Adrenal gland (tissue), 12 donors: Measurements from ENCODE around the gene SARM1. TPM values are rescaled to one million over a fixed set of nuclear protein-coding genes. Genes with fewer than 3 reads are reported as not detected.
A peak's percentile ranks its signal among the peaks of the same experiment; 100 is the strongest.

ENCODE experiments used
- DNase-seq, 7 donors: peaks; one replicate each; pipeline ENCODE4 v3.0.0-alpha.2; 2019 to 2020
- H3K27ac ChIP-seq, 5 donors: fragments of 200-600 bp; sonication (generic) in 4 of 5; 1 replicate in 3 of 5; 2 replicates in 2 of 5; pipeline versions ENCODE4 v1.5.1 to v1.8.0; 2016 to 2020; ENCODE audit warnings: mild to moderate bottlenecking in 1 of 5
- H3K27me3 ChIP-seq: fragments of 200-600 bp; 2 replicates; pipeline ENCODE4 v1.8.0; 2021
- H3K36me3 ChIP-seq, 2 donors: fragments of 200-600 bp; replicated peaks in 1 of 2; 1 replicate in 1 of 2; 2 replicates in 1 of 2; pipeline versions ENCODE4 v1.5.1 to v1.8.0; 2018 to 2022
- H3K4me1 ChIP-seq, 2 donors: fragments of 200-600 bp; replicated peaks in 1 of 2; 1 replicate in 1 of 2; 2 replicates in 1 of 2; pipeline versions ENCODE4 v1.5.1 to v1.8.0; 2018 to 2021
- H3K4me3 ChIP-seq, 4 donors: fragments of 200-600 bp; sonication (generic) in 3 of 4; one replicate each; pipeline ENCODE4 v1.5.1; 2016 to 2018
- H3K9me3 ChIP-seq, 3 donors: fragments of 200-600 bp; sonication (generic) in 1 of 3; replicated peaks in 1 of 3; 1 replicate in 2 of 3; 2 replicates in 1 of 3; pipeline versions ENCODE4 v1.5.1 to v1.8.0; 2016 to 2021
- POLR2A ChIP-seq, 2 donors: fragments of 450-650 bp; IDR thresholded peaks; one replicate each; pipeline ENCODE4 v1.6.1; 2017; ENCODE audit warnings: antibody characterized with exemption in 2 of 2, mild to moderate bottlenecking in 2 of 2, moderate library complexity in 1 of 2
- WGBS, 4 donors: extraction: QIAGEN DNeasy Blood & Tissue Kit in 2 of 4; methylation state at CpG; one replicate each; pipeline versions ENCODE4 v1.1.5 to v1.1.7; 2013 to 2017; 5-methylcytosine and 5-hydroxymethylcytosine counted together
- intact Hi-C, 2 donors: fragments of 100-400 bp; cut with DNase I; formaldehyde crosslinking; loops; one replicate each; pipeline versions ENCODE4 v1.14.1 to v1.15.0; 2022 to 2023
- polyA plus RNA-seq, 3 donors: library from polyadenylated mRNA; stranded (reverse); fragments of 200-250 nt in 2 of 3; fragments of 350-450 nt in 1 of 3; fragmentation: Illumina TruSeq in 1 of 3; extraction: RNeasy Lipid Tissue Mini Kit (QIAGEN cat#74804) in 1 of 3; gene quantifications; one replicate each; pipeline ENCODE4 v1.2.3, GENCODE V29; 2013 to 2014
- total RNA-seq, 9 donors: library from RNA; depleted of rRNA in 4 of 9; stranded (reverse); fragments of >200 nt in 4 of 9; fragments of 120-200 nt in 1 of 9; fragmentation: NEBNext Ultra II Directional in 1 of 9; extraction: Animal tissue kit (Norgen Biotek cat#: 25700) in 1 of 9; gene quantifications; one replicate each; pipeline versions ENCODE4 v1.1.0 to v1.2.4, GENCODE V29; 2013 to 2023
- TF ChIP-seq, protein P1 (sequence below), 6 experiments: fragments of 450-650 bp in 4 of 6; fragments of 200-600 bp in 2 of 6; sonication (generic) in 1 of 6; IDR thresholded peaks; 1 replicate in 5 of 6; 2 replicates in 1 of 6; pipeline versions ENCODE4 v1.5.1 to v1.8.0; 2016 to 2021; ENCODE audit warnings: antibody characterized with exemption in 6 of 6, mild to moderate bottlenecking in 2 of 6, moderate library complexity in 1 of 6
- donor health status: healthy with polysubstance abuse.
- donor health status: Bipolar disorder and iron deficiency.
- donor health status: DM: yes; HTN: yes; CAD: no.
- donor health status: DM: no; HTN: no; CAD: no.
- donor health status: DM: no; HTN: no; CAD: no.
- donor health status: DM: yes; HTN: yes; CAD: no.

SARM1 gene
- total and polyA plus RNA-seq, 12 donors = 5.8 to 40.0 (median 23.9) TPM

DNA sequence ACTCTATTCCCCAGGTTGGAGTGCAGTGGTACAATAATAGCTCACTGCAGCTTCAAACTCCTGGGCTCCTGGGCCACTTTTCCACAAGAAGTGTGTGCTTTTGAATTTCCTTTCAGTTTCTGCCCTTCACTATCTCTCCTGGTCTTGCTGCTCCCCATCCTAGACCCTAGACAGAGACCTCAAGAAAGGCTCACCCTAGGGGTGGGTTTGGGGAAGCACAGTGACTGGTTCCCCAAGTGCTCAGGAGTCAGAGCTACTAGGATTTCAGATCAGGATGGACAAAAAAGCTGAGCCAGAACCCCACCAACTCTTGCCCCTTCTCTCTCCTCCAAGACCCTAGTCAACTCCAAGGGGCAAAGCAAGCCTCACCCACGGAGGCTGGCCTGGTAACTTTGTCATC lies 4.9 kb upstream of the SARM1 start:
- TF ChIP-seq POLR2A (IDR thresholded peaks at IDR 0.05) = no peak
- TF ChIP-seq, protein P1, sequence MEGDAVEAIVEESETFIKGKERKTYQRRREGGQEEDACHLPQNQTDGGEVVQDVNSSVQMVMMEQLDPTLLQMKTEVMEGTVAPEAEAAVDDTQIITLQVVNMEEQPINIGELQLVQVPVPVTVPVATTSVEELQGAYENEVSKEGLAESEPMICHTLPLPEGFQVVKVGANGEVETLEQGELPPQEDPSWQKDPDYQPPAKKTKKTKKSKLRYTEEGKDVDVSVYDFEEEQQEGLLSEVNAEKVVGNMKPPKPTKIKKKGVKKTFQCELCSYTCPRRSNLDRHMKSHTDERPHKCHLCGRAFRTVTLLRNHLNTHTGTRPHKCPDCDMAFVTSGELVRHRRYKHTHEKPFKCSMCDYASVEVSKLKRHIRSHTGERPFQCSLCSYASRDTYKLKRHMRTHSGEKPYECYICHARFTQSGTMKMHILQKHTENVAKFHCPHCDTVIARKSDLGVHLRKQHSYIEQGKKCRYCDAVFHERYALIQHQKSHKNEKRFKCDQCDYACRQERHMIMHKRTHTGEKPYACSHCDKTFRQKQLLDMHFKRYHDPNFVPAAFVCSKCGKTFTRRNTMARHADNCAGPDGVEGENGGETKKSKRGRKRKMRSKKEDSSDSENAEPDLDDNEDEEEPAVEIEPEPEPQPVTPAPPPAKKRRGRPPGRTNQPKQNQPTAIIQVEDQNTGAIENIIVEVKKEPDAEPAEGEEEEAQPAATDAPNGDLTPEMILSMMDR (IDR thresholded peaks at IDR 0.05) = no peak
- WGBS, 4 donors = 85 to 94% (median 89%) methylated on average over 1 of the region's 1 CpG; no CpG with 5 or more reads in 1 of the 4 donors

DNA sequence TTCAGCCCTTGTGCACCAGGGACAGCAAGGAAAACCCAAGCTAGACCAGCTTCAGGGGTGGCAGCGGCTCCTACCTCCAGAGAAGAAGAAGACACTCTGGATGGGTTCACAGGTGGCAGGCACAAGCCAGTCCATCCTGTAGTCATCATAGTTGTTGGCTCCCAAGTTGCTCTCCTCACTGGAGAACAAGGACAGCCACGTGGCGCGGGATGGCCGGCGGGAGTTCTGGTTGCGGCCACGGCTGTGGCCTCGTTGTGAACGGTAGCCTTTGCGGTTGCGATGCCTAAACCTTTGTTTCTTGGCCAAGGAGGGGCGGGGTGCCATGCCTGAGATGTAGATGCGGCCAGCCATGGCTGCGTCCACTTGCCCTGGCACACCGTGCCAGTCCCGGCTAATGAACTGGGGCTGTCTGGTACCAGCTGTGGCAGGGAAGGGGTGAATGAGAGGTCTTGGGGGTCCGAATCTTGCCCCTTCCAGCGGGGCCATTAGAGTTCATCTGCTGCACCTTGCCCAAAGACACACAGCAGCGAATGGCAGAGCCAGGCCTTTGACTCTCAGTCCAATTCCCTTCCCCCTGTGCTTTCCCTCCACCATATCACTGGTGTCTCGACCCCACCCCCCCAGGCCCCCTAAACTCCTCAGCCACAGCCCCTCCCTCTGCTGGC lies 3.7 kb upstream of the SARM1 start:
- 88 to 100% (median 90%) methylated on average over 2 to 21 of the region's 21 CpGs for WGBS, 4 donors
- H3K27ac ChIP-seq = no peak overlapping the region
- H3K27me3 ChIP-seq = no peaks in the 10 kb centered on the region
- H3K36me3 ChIP-seq = peaks cover 0 to 19% of the 10 kb centered on the region in 2 donors
- intact Hi-C loops = no loop called here
- H3K4me1 ChIP-seq = peaks cover 25 to 30% of the 10 kb centered on the region in 2 donors
- no peak overlapping the region for H3K4me3 ChIP-seq
- H3K9me3 ChIP-seq = no peaks in the 10 kb centered on the region
- TF ChIP-seq, protein P1 (IDR thresholded peaks at IDR 0.05) = no peak
- TF ChIP-seq POLR2A (IDR thresholded peaks at IDR 0.05) = no peak
- no peak for DNase-seq

More for the DNA sequence above, 4.9 kb upstream of the SARM1 start:
- H3K36me3 ChIP-seq = peaks cover 0 to 30% of the 10 kb centered on the region in 2 donors
- no peaks in the 10 kb centered on the region for H3K9me3 ChIP-seq
- H3K27me3 ChIP-seq = no peaks in the 10 kb centered on the region
- no peak overlapping the region for H3K4me3 ChIP-seq
- intact Hi-C loops = no loop called here
- H3K4me1 ChIP-seq = peaks cover 18 to 19% of the 10 kb centered on the region in 2 donors
- no peak for DNase-seq
- no peak overlapping the region for H3K27ac ChIP-seq

DNA sequence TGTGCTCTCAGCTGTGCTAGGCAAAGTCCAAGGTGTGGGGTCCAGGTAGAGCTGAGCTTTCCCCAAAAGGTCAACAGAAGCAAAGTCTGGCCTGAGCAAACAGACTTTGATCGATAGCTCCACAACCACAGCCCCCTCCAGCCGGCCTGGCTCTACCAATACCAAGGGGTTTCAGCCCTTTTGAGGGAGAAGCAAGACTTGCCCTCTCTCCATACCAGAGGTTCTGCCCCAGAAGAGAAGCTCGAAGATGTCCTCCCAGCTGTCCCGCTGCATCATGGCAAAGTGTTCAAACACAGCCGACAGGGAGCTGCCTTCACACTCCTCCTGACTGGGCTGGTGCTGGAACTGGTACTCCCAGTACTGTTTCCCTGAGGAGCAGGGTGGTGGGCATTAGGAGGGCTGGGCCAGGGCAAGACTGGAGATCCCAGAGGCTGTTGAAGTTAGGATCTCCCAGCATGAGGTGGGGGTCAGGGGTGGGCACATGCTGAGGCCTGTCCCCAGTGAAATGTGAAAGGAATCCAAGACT lies 3.1 kb upstream of the SARM1 start:
- WGBS, 4 donors = 80 to 93% (median 87%) methylated on average over 5 of the region's 5 CpGs
- H3K27me3 ChIP-seq = no peaks in the 10 kb centered on the region
- H3K9me3 ChIP-seq = no peaks in the 10 kb centered on the region
- peaks cover 0 to 13% of the 10 kb centered on the region in 2 donors for H3K36me3 ChIP-seq
- no peak for DNase-seq
- peaks cover 31 to 33% of the 10 kb centered on the region in 2 donors for H3K4me1 ChIP-seq
- TF ChIP-seq POLR2A (IDR thresholded peaks at IDR 0.05) = no peak
- TF ChIP-seq, protein P1 (IDR thresholded peaks at IDR 0.05) = no peak
- H3K27ac ChIP-seq = no peak overlapping the region
- H3K4me3 ChIP-seq = no peak overlapping the region
- intact Hi-C loops = no loop called here

DNA sequence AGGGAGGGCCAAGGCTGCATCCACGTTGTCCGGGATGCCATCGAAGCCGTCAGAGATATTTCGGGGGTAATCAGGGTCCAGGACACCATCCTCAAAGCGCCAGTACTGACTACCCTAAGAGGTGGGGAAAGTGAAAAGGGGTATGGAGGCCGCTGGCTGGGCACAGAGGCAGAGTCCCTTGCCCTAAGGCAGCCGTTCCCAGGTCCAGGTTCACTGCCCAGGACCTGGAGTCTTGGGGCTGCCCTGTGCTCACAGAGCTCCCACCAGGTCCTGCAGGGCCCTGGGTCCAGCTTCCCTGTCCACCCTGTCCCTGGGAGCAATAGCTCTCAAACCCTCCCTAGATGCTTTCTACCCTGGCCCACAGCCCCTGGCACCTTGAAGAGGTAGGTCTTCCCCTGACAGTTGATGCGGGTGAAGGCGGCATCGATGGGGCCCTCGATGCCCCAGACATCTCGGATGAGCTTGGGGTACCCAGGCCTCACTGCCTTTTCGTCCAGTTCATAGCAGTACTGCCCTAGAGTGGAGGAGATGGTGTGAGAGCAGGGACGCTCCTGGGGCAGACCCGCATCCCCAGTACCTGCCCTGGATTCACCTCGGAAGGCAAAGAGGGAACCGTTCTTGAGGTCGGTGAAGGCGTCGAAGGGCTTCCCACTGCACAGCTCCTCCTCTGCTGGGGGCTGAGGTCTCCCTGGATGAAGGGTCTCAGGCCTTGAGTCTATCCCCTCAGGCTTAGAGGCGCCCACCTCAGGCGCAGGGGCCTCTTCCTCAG lies 2.4 kb upstream of the SARM1 start:
- WGBS, 4 donors = 91 to 98% (median 94%) methylated on average over 7 to 23 of the region's 23 CpGs
- Histone ChIP-seq H3K4me1 (peaks cover 33 to 34% of the 10 kb centered on the region in 2 donors), H3K9me3 (no peaks in the 10 kb centered on the region), H3K4me3 (no peak overlapping the region), H3K27me3 (no peaks in the 10 kb centered on the region), H3K27ac (peak overlapping the region in 3 of 5 donors; percentile 79 to 93 (median 91)), H3K36me3 (peaks cover 0 to 6% of the 10 kb centered on the region in 2 donors)
- no peak for DNase-seq
- TF ChIP-seq POLR2A (IDR thresholded peaks at IDR 0.05) = no peak
- TF ChIP-seq, protein P1 (IDR thresholded peaks at IDR 0.05) = no peak
- intact Hi-C loops = no loop called here
